Neural progenitor cell (in vitro differentiated cells): Measurements from ENCODE around the gene VSX2. TPM values are rescaled to one million over a fixed set of nuclear protein-coding genes. Genes with fewer than 3 reads are reported as not detected.

Experiments used
- DNase-seq: peaks from one replicate; pipeline ENCODE4 v3.0.0-alpha.2; 2016; ENCODE audit warnings: low spot score
- H2AFZ ChIP-seq: fragments of 200-600 bp; sonication (generic); replicated peaks from 2 replicates; pipeline ENCODE4 v1.6.1; 2016; ENCODE audit warnings: antibody characterized with exemption
- H3F3A ChIP-seq: fragments of 200-600 bp; sonication (generic); 2 replicates; pipeline ENCODE4 v1.6.1; 2016; ENCODE audit warnings: antibody characterized with exemption, low read depth
- H3K27ac ChIP-seq: fragments of 200-600 bp; sonication (generic); 2 replicates; pipeline ENCODE4 v1.5.1; 2016; ENCODE audit warnings: mild to moderate bottlenecking
- H3K27me3 ChIP-seq: fragments of 200-600 bp; sonication (generic); 2 replicates; pipeline ENCODE4 v1.6.1; 2016; ENCODE audit warnings: mild to moderate bottlenecking, moderate library complexity
- H3K36me3 ChIP-seq: fragments of 200-600 bp; sonication (generic); 2 replicates; pipeline ENCODE4 v1.5.1; 2016
- H3K4me1 ChIP-seq: fragments of 200-600 bp; sonication (generic); 2 replicates; pipeline ENCODE4 v1.6.1; 2016; ENCODE audit warnings: mixed run types
- H3K4me2 ChIP-seq: fragments of 200-600 bp; sonication (generic); 2 replicates; pipeline ENCODE4 v1.6.1; 2016
- H3K4me3 ChIP-seq: fragments of 200-600 bp; sonication (generic); 2 replicates; pipeline ENCODE4 v1.5.1; 2016
- H3K79me2 ChIP-seq: fragments of 200-600 bp; sonication (generic); 2 replicates; pipeline ENCODE4 v1.6.1; 2016; ENCODE audit warnings: low read depth
- H3K9ac ChIP-seq: fragments of 200-600 bp; sonication (generic); 2 replicates; pipeline ENCODE4 v1.6.1; 2016
- H3K9me3 ChIP-seq: fragments of 200-600 bp; sonication (generic); 2 replicates; pipeline ENCODE4 v1.5.1; 2016; ENCODE audit warnings: low read depth
- H4K20me1 ChIP-seq: fragments of 200-600 bp; sonication (generic); 2 replicates; pipeline ENCODE4 v1.6.1; 2016; ENCODE audit warnings: low read depth
- H3K27ac Mint-ChIP-seq: 3 replicates; pipeline ENCODE4 v1.8.0; 2021; ENCODE audit warnings: mixed read lengths
- H3K27me3 Mint-ChIP-seq: 2 replicates; pipeline ENCODE4 v1.8.0; 2022; ENCODE audit warnings: low read depth, mild to moderate bottlenecking, inconsistent platforms, moderate library complexity, mixed read lengths; ENCODE audit not compliant: insufficient read depth
- H3K36me3 Mint-ChIP-seq: 3 replicates; pipeline ENCODE4 v1.8.0; 2021; ENCODE audit warnings: mixed read lengths
- H3K4me1 Mint-ChIP-seq: 3 replicates; pipeline ENCODE4 v1.8.0; 2021; ENCODE audit warnings: mixed read lengths
- H3K4me3 Mint-ChIP-seq: 3 replicates; pipeline ENCODE4 v1.8.0; 2021; ENCODE audit warnings: mild to moderate bottlenecking, moderate library complexity, mixed read lengths
- H3K9me3 Mint-ChIP-seq: 3 replicates; pipeline ENCODE4 v1.8.0; 2020; ENCODE audit warnings: mixed read lengths
- CTCF ChIP-seq: fragments of 200-600 bp; sonication (generic); IDR thresholded peaks from 2 replicates; pipeline ENCODE4 v1.5.1; 2017; ENCODE audit warnings: antibody characterized with exemption, mild to moderate bottlenecking
- EZH2 ChIP-seq: fragments of 200-600 bp; sonication (generic); IDR thresholded peaks from 2 replicates; pipeline ENCODE4 v1.6.1; 2017; ENCODE audit warnings: antibody characterized with exemption, mild to moderate bottlenecking, moderate library complexity
- EZH2phosphoT487 ChIP-seq: fragments of 200-600 bp; sonication (generic); IDR thresholded peaks from 2 replicates; pipeline ENCODE4 v1.6.1; 2017; ENCODE audit warnings: antibody characterized with exemption
- total RNA-seq: library from RNA; depleted of rRNA; stranded (reverse); fragments of >200 nt; gene quantifications from 2 replicates; pipeline ENCODE4 v1.2.3, GENCODE V29; 2015; ENCODE audit warnings: low replicate concordance

VSX2 gene
- total RNA-seq, 1 donor from 2014 or later = 0.51 TPM

GRCh38 chr14:74275241-74275841 is 36.1 kb downstream of the VSX2 start:
- H3K27ac ChIP-seq = no peak overlapping the region
- no peaks in the 10 kb centered on the region for H3K4me1 ChIP-seq
- peaks cover 12% of the 10 kb centered on the region for H3F3A ChIP-seq
- DNase-seq = no peak
- H3K27me3 ChIP-seq = no peaks in the 10 kb centered on the region
- H2AFZ ChIP-seq = no peak overlapping the region
- no peak overlapping the region for H3K4me3 ChIP-seq
- no peaks in the 10 kb centered on the region for H3K9me3 ChIP-seq
- Mint-ChIP-seq H3K9me3 (peaks cover 11% of the 10 kb centered on the region), H3K27me3 (peaks cover 7% of the 10 kb centered on the region), H3K36me3 (peaks cover 9% of the 10 kb centered on the region), H3K4me1 (peaks cover 7% of the 10 kb centered on the region), H3K4me3 (no peak overlapping the region), H3K27ac (no peak overlapping the region)
- no peaks in the 10 kb centered on the region for H3K79me2 ChIP-seq
- no peak overlapping the region for H3K4me2 ChIP-seq
- H3K36me3 ChIP-seq = no peaks in the 10 kb centered on the region
- no peak for TF ChIP-seq EZH2phosphoT487
- no peak for TF ChIP-seq EZH2
- no peak overlapping the region for H3K9ac ChIP-seq
- no peaks in the 10 kb centered on the region for H4K20me1 ChIP-seq

GRCh38 chr14:74278080-74278479 is 38.8 kb downstream of the VSX2 start:
- H3K4me3 ChIP-seq = no peak overlapping the region
- H4K20me1 ChIP-seq = no peaks in the 10 kb centered on the region
- TF ChIP-seq EZH2 (no peak), CTCF (no peak), EZH2phosphoT487 (no peak)
- no peaks in the 10 kb centered on the region for H3K79me2 ChIP-seq
- no peak overlapping the region for H3K9ac ChIP-seq
- H3K4me1 ChIP-seq = no peaks in the 10 kb centered on the region
- no peak for DNase-seq
- Mint-ChIP-seq H3K9me3 (peaks cover 16% of the 10 kb centered on the region), H3K27me3 (peaks cover 7% of the 10 kb centered on the region), H3K27ac (no peak overlapping the region), H3K4me1 (no peaks in the 10 kb centered on the region), H3K4me3 (no peak overlapping the region), H3K36me3 (peaks cover 21% of the 10 kb centered on the region)
- H2AFZ ChIP-seq = no peak overlapping the region
- H3F3A ChIP-seq = peaks cover 5% of the 10 kb centered on the region
- no peak overlapping the region for H3K27ac ChIP-seq
- H3K9me3 ChIP-seq = no peaks in the 10 kb centered on the region
- no peaks in the 10 kb centered on the region for H3K27me3 ChIP-seq
- H3K36me3 ChIP-seq = no peaks in the 10 kb centered on the region
- H3K4me2 ChIP-seq = no peak overlapping the region

- H3K4me3 ChIP-seq = no peak overlapping the region
- no peak for TF ChIP-seq EZH2
- no peak for TF ChIP-seq CTCF
- TF ChIP-seq EZH2phosphoT487 = no peak
- Mint-ChIP-seq H3K9me3 (peaks cover 16% of the 10 kb centered on the region), H3K4me1 (no peaks in the 10 kb centered on the region), H3K27ac (no peak overlapping the region), H3K36me3 (peaks cover 34% of the 10 kb centered on the region), H3K4me3 (no peak overlapping the region), H3K27me3 (peaks cover 9% of the 10 kb centered on the region)
- no peak overlapping the region for H3K4me2 ChIP-seq
- H3K4me1 ChIP-seq = no peaks in the 10 kb centered on the region
- H3K36me3 ChIP-seq = no peaks in the 10 kb centered on the region
- H3K9me3 ChIP-seq = no peaks in the 10 kb centered on the region
- H3K27me3 ChIP-seq = no peaks in the 10 kb centered on the region
- no peak for DNase-seq
- H3K9ac ChIP-seq = no peak overlapping the region
- H4K20me1 ChIP-seq = no peaks in the 10 kb centered on the region
- no peak overlapping the region for H2AFZ ChIP-seq
- H3K79me2 ChIP-seq = no peaks in the 10 kb centered on the region
- H3F3A ChIP-seq = peaks cover 5% of the 10 kb centered on the region
- no peak overlapping the region for H3K27ac ChIP-seq
These were observed 41.8 kb downstream of the VSX2 start for GRCh38 chr14:74281069-74281468.

- no peaks in the 10 kb centered on the region for H3K4me1 Mint-ChIP-seq
- Histone ChIP-seq H3K4me2 (no peak overlapping the region), H3K9ac (no peak overlapping the region), H3K79me2 (no peaks in the 10 kb centered on the region), H3K4me3 (no peak overlapping the region), H3K27me3 (no peaks in the 10 kb centered on the region), H3K4me1 (no peaks in the 10 kb centered on the region), H2AFZ (no peak overlapping the region), H3K9me3 (no peaks in the 10 kb centered on the region), H4K20me1 (peaks cover 19% of the 10 kb centered on the region), H3F3A (no peaks in the 10 kb centered on the region), H3K36me3 (no peaks in the 10 kb centered on the region), H3K27ac (no peak overlapping the region)
- H3K27me3 Mint-ChIP-seq = peaks cover 2% of the 10 kb centered on the region
- H3K4me3 Mint-ChIP-seq = no peak overlapping the region
- TF ChIP-seq EZH2 = no peak
- no peak overlapping the region for H3K27ac Mint-ChIP-seq
- DNase-seq = no peak
- H3K9me3 Mint-ChIP-seq = no peaks in the 10 kb centered on the region
- peaks cover 29% of the 10 kb centered on the region for H3K36me3 Mint-ChIP-seq
These were observed 47.5 kb downstream of the VSX2 start for GRCh38 chr14:74286736-74287135.
